VCaP (cell line): ENCODE measurements around the gene PTPRD.

Experiments
- H3K27ac ChIP-seq: fragments of 450-650 bp; 2 replicates; pipeline ENCODE4 v1.5.1; 2017
- CTCF ChIP-seq: fragments of 450-650 bp; conservative IDR thresholded peaks from 2 replicates; pipeline ENCODE4 v1.5.1; 2017; ENCODE audit warnings: mild to moderate bottlenecking, moderate library complexity

The PTPRD gene

DNA sequence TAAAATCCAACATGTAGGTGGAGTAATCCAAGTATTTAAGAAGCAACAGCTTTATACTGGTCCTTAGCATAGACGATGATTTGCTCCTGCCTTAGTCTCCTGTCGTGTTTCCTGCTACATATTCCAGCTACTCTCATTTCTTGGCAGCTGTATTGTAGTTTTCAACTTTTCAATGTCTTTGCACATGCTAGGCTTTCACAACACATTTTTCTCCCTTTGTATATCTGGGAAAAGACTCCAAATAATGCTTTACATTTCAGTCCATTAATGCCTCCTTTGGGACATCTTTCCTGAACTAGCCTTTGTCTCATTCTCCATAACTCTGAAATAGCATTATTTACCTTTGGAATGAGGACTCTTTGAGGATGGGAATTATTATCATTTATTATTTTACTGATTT lies 508.0 kb downstream of the PTPRD start:
- H3K27ac ChIP-seq = no peak overlapping the region
- no peak for TF ChIP-seq CTCF

DNA sequence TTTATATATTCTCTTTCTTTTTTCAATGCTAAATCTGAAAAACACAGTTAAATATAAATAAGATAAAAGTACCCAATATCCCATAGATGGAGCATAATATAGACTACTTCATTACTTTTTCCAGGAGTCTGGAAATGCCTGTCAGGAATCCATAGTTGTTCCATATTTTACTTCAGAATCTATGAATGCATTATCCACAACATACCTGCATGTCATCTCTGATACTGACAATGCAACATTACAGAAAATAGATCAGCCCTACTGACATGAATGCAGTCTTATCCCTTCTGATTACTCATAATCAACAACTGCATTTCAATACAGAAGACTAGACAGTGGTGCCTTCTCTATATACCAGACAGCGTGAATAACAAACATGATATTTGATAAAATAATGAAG lies 517.6 kb downstream of the PTPRD start:
- TF ChIP-seq CTCF = no peak
- no peak overlapping the region for H3K27ac ChIP-seq

- TF ChIP-seq CTCF = no peak
- no peak overlapping the region for H3K27ac ChIP-seq
These were observed 518.2 kb downstream of the PTPRD start for GRCh38 chr9:10094563-10094962.

- no peak for TF ChIP-seq CTCF
- H3K27ac ChIP-seq = no peak overlapping the region
These were observed 532.8 kb downstream of the PTPRD start for GRCh38 chr9:10080012-10080411.

DNA sequence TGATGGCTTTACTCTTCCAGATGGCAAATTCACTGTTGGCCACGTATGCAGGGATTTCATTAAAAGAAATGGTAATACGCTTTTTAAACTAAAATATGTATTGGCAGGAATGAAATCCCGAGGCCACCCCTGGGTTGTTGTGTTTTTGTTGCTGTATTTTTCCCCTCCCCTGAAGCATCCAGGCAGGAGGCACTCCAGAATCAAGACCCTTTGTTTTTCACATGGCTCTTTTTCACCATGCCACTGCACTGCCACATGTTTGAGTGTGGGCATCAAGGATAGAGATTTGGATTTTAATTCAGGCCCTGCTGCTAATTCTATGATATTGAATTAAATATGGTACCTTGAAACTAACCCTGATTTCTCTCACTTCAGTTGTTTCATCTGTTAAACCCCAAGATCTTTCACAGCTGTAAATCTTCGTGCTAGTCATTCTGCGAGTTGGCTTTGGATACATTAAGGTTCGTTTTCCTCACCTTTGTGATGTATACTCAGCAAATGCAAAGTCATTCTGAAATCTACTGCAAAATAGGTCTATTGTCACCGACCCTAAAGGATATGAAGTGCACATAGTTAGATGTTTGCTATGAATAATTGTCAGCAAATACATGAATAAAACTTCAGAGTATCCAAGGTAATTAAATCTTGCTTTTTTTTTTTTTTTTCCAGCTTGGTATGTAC lies 533.4 kb downstream of the PTPRD start:
- no peak for TF ChIP-seq CTCF
- H3K27ac ChIP-seq = no peak overlapping the region

DNA sequence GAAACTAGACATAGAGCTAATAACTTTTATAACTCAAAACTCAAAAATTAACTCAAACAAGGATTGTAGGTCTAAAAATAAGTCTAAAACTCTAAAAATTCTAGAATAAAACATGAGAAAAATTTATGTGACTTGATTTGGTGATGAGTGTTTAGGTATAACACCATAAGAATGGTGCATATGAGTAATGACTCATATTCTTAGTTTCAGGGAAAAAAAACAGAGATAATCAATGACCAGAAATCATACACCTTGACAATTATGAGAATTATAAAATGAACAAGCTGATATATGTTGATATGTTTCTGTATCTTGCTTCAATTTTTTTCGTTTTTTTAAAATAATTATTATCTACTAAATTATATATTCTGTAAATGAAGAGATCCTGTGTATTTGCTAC lies 541.2 kb downstream of the PTPRD start:
- TF ChIP-seq CTCF = no peak
- no peak overlapping the region for H3K27ac ChIP-seq

GRCh38 chr9:10062629-10063395 lies 550.0 kb downstream of the PTPRD start:
- TF ChIP-seq CTCF = no peak

More at GRCh38 chr9:10062629-10063395, 550.0 kb downstream of the PTPRD start:
- no peak overlapping the region for H3K27ac ChIP-seq
